Medulla oblongata (tissue), 1 donor: ENCODE measurements around the gene TPM4.
"Not testable (repeated sequence)": the region's sequence is repeated elsewhere in the genome, so short reads cannot be mapped to it uniquely, and the experiment has no call there.

ENCODE experiments used
- DNase-seq: peaks from one replicate; pipeline ENCODE4 v3.0.0-alpha.2; 2015; ENCODE audit errors: extremely low spot score

Gene TPM4

GRCh38 chr19:16096280-16096855 is 20.1 kb downstream of the TPM4 start:
- DNase-seq, result no peak

GRCh38 chr19:16098416-16098768 is 22.1 kb downstream of the TPM4 start:
- no peak for DNase-seq

- no peak for DNase-seq
These were observed 22.5 kb downstream of the TPM4 start for GRCh38 chr19:16098821-16099220.

GRCh38 chr19:16099314-16099965 is 23.1 kb downstream of the TPM4 start:
- DNase-seq, result not testable (repeated sequence)

- DNase-seq, result no peak
These were observed 24.2 kb downstream of the TPM4 start for GRCh38 chr19:16100524-16100923.

GRCh38 chr19:16104722-16105121 is 28.4 kb downstream of the TPM4 start:
- DNase-seq, result no peak

- peak; percentile 41 for DNase-seq
These were observed 29.8 kb downstream of the TPM4 start for GRCh38 chr19:16106121-16106520.

GRCh38 chr19:16111160-16111908 is 35.0 kb downstream of the TPM4 start, which contains the start of gene RAB8A:
Gene RAB8A (plus strand): TSS chr19:16111889. CDS start chr19:16111902, 13 bp downstream.
- peak; percentile 100 for DNase-seq

- no peak for DNase-seq
These were observed 35.8 kb downstream of the TPM4 start for GRCh38 chr19:16111909-16112752.

- DNase-seq, result no peak
These were observed 36.5 kb downstream of the TPM4 start for GRCh38 chr19:16112778-16113177.

- peak; percentile 44 for DNase-seq
These were observed 37.4 kb downstream of the TPM4 start for GRCh38 chr19:16113727-16114126.

- peak; percentile 74 for DNase-seq
These were observed 39.2 kb downstream of the TPM4 start for GRCh38 chr19:16115301-16116039.

GRCh38 chr19:16116067-16116466 is 39.8 kb downstream of the TPM4 start:
- DNase-seq, result no peak

GRCh38 chr19:16117594-16118033 is 41.3 kb downstream of the TPM4 start:
- DNase-seq, result no peak

GRCh38 chr19:16118489-16119033 is 42.3 kb downstream of the TPM4 start:
- peak; percentile 69 for DNase-seq

GRCh38 chr19:16119075-16119857 is 43.0 kb downstream of the TPM4 start:
- DNase-seq, result peak; percentile 16

- DNase-seq, result no peak
These were observed 44.8 kb downstream of the TPM4 start for GRCh38 chr19:16121141-16121540.

GRCh38 chr19:16121967-16122366 is 45.7 kb downstream of the TPM4 start:
- DNase-seq, result no peak

- no peak for DNase-seq
These were observed 48.7 kb downstream of the TPM4 start for GRCh38 chr19:16124953-16125352.
